ENCODE data around the gene MTA1.

Gene MTA1

GRCh38 chr14:105442834-105443233 is 23.2 kb downstream of the MTA1 start:
- ChIA-PET CTCF (no interaction called here), POLR2A (no interaction called here)
- H3K4me3 ChIP-seq (ENCODE audit: low read depth, low read length): no peak overlapping the region
- TF ChIP-seq CTCF (IDR thresholded peaks at IDR 0.05; ENCODE audit: insufficient read depth, low read length, missing control alignments): no peak
- DNase-seq (ENCODE audit: low read depth, low spot score): no peak

GRCh38 chr14:105444859-105445258 is 25.2 kb downstream of the MTA1 start:
- no peak for TF ChIP-seq CTCF (IDR thresholded peaks at IDR 0.05; ENCODE audit: insufficient read depth, low read length, missing control alignments)
- CTCF ChIA-PET: interaction anchor here (1.3 to 1.4 kb wide), 2 partner anchors 29 to 36 kb away, joined by 3 to 5 read pairs; no protein-coding TSS in a partner anchor

GRCh38 chr14:105445290-105445689 is 25.7 kb downstream of the MTA1 start:
- ChIA-PET POLR2A (no interaction called here), CTCF (interaction anchor here (1.3 to 1.4 kb wide), 3 partner anchors 9 to 35 kb away, joined by 3 to 5 read pairs (median 3); no protein-coding TSS in a partner anchor)
- TF ChIP-seq CTCF (IDR thresholded peaks at IDR 0.05; ENCODE audit: insufficient read depth, low read length, missing control alignments): no peak
- H3K4me3 ChIP-seq (ENCODE audit: low read depth, low read length): no peak overlapping the region
- DNase-seq (ENCODE audit: low read depth, low spot score): no peak

More at GRCh38 chr14:105444859-105445258, 25.2 kb downstream of the MTA1 start:
- DNase-seq (ENCODE audit: low read depth, low spot score): no peak
- POLR2A ChIA-PET: no interaction called here
- no peak overlapping the region for H3K4me3 ChIP-seq (ENCODE audit: low read depth, low read length)

GRCh38 chr14:105445901-105446845 is 26.5 kb downstream of the MTA1 start:
- DNase-seq (ENCODE audit: low read depth, low spot score): no peak
- ChIA-PET CTCF (interaction anchor here (1.3 to 2.4 kb wide), 4 partner anchors 8 to 35 kb away, joined by 3 to 14 read pairs (median 4); no protein-coding TSS in a partner anchor), POLR2A (no interaction called here)
- no peak overlapping the region for H3K4me3 ChIP-seq (ENCODE audit: low read depth, low read length)
- TF ChIP-seq CTCF (IDR thresholded peaks at IDR 0.05; ENCODE audit: insufficient read depth, low read length, missing control alignments): no peak

- CTCF ChIA-PET: interaction anchor here (1.4 to 2.4 kb wide), 5 partner anchors 7 to 43 kb away, joined by 3 to 14 read pairs (median 11); no protein-coding TSS in a partner anchor
- no peak for DNase-seq (ENCODE audit: low read depth, low spot score)
- H3K4me3 ChIP-seq (ENCODE audit: low read depth, low read length): no peak overlapping the region
- TF ChIP-seq CTCF (IDR thresholded peaks at IDR 0.05; ENCODE audit: insufficient read depth, low read length, missing control alignments): no peak
- POLR2A ChIA-PET: no interaction called here
Measured at GRCh38 chr14:105446971-105447370, 27.3 kb downstream of the MTA1 start.
